OCI-LY1 (cell line): ENCODE measurements around the gene FYCO1.

Source experiments
- H2AFZ ChIP-seq: fragments of 200-600 bp; sonication (generic), shearing (Covaris generic); 2 replicates; pipeline ENCODE4 v1.6.0; 2014; ENCODE audit warnings: antibody characterized with exemption, mild to moderate bottlenecking, low read length
- H3F3A ChIP-seq: fragments of 200-600 bp; sonication (generic), shearing (Covaris generic); 2 replicates; pipeline ENCODE4 v1.6.0; 2014; ENCODE audit warnings: mild to moderate bottlenecking, antibody characterized with exemption, low read length, moderate library complexity; ENCODE audit not compliant: insufficient read depth
- H3K27ac ChIP-seq: fragments of 200-600 bp; sonication (generic); 2 replicates; pipeline ENCODE4 v1.5.1; 2014; ENCODE audit warnings: low read length, mixed run types, mild to moderate bottlenecking, low read depth; ENCODE audit not compliant: poor library complexity, severe bottlenecking
- H3K27me3 ChIP-seq: fragments of 200-600 bp; sonication (generic); 2 replicates; pipeline ENCODE4 v1.6.0; 2014; ENCODE audit warnings: antibody characterized with exemption, mild to moderate bottlenecking, low read length, moderate library complexity; ENCODE audit not compliant: insufficient read depth
- H3K36me3 ChIP-seq: fragments of 200-600 bp; sonication (generic); 2 replicates; pipeline ENCODE4 v1.6.1; 2014; ENCODE audit warnings: mild to moderate bottlenecking, antibody characterized with exemption, low read length, moderate library complexity, mixed read lengths; ENCODE audit not compliant: insufficient read depth
- H3K4me1 ChIP-seq: fragments of 200-600 bp; sonication (generic); 2 replicates; pipeline ENCODE4 v1.5.1; 2014; ENCODE audit warnings: mild to moderate bottlenecking, low read length, moderate library complexity; ENCODE audit not compliant: insufficient read depth, severe bottlenecking
- H3K4me2 ChIP-seq: fragments of 200-600 bp; sonication (generic), shearing (Covaris generic); 2 replicates; pipeline ENCODE4 v1.6.1; 2014; ENCODE audit warnings: low read length
- H3K4me3 ChIP-seq: fragments of 200-600 bp; sonication (generic); 2 replicates; pipeline ENCODE4 v1.5.1; 2014; ENCODE audit warnings: low read length, low read depth, mild to moderate bottlenecking, mixed read lengths; ENCODE audit not compliant: poor library complexity, severe bottlenecking
- H3K79me2 ChIP-seq: fragments of 200-600 bp; shearing (Covaris generic); 2 replicates; pipeline ENCODE4 v1.6.1; 2016; ENCODE audit warnings: mixed run types, low read length, mixed read lengths; ENCODE audit not compliant: insufficient read depth
- H3K9ac ChIP-seq: fragments of 200-600 bp; sonication (generic), shearing (Covaris generic); 2 replicates; pipeline ENCODE4 v1.6.1; 2014; ENCODE audit warnings: mild to moderate bottlenecking, low read length, mixed read lengths
- H3K9me2 ChIP-seq: fragments of 200-600 bp; sonication (generic), shearing (Covaris generic); 2 replicates; pipeline ENCODE4 v1.6.1; 2014; ENCODE audit warnings: low read depth, mild to moderate bottlenecking, low read length, mixed read lengths
- H3K9me3 ChIP-seq: fragments of 200-600 bp; shearing (Covaris generic); 2 replicates; pipeline ENCODE4 v1.6.1; 2014; ENCODE audit warnings: low read length, mixed read lengths
- H4K20me1 ChIP-seq: fragments of 200-600 bp; sonication (generic), shearing (Covaris generic); 2 replicates; pipeline ENCODE4 v1.6.0; 2016; ENCODE audit warnings: mild to moderate bottlenecking, low read length; ENCODE audit not compliant: insufficient read depth
- EZH2 ChIP-seq: fragments of 200-600 bp; sonication (generic), shearing (Covaris generic); IDR thresholded peaks from 2 replicates; pipeline ENCODE4 v1.8.0; 2017; ENCODE audit warnings: borderline replicate concordance, mixed run types, mild to moderate bottlenecking, antibody characterized with exemption, low read length, moderate library complexity, mixed read lengths
- TF ChIP-seq, protein P1 (sequence below): fragments of 200-600 bp; sonication (generic), shearing (Covaris generic); IDR thresholded peaks from 2 replicates; pipeline ENCODE4 v1.5.1; 2017; ENCODE audit warnings: mild to moderate bottlenecking, antibody characterized with exemption, low read length, moderate library complexity, mixed read lengths

Gene FYCO1

DNA sequence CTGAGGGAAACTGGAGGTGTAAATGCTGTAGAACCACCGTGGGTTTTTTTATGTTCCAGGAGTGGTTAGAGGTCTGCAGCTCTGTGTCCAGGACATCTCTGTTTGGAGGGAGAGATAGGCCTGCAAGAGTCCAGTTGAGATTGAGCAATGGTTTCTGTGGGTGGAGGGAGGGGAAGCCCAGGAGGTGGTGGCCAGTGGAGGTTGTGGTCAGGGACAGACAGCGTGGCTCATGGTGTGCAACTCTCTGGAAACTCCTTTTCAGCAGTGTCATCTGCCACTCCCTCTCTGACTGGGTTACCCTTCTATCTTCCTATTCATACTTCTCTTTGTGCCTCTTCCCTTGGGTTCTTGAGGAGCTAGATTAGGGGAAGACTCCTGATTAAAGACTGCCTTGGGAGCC is 22.1 kb upstream of the FYCO1 start:
- Histone ChIP-seq H3K36me3 (no peaks in the 10 kb centered on the region), H3K27me3 (no peaks in the 10 kb centered on the region; the same call in 1 of the 2 replicates), H3K9me2 (no peaks in the 10 kb centered on the region), H3K4me1 (no peaks in the 10 kb centered on the region), H2AFZ (no peak overlapping the region), H3K4me2 (no peak overlapping the region), H4K20me1 (no peaks in the 10 kb centered on the region), H3K9ac (no peak overlapping the region), H3K27ac (no peak overlapping the region), H3K79me2 (no peaks in the 10 kb centered on the region), H3F3A (no peaks in the 10 kb centered on the region), H3K4me3 (no peak overlapping the region), H3K9me3 (no peaks in the 10 kb centered on the region)
- TF ChIP-seq, protein P1, sequence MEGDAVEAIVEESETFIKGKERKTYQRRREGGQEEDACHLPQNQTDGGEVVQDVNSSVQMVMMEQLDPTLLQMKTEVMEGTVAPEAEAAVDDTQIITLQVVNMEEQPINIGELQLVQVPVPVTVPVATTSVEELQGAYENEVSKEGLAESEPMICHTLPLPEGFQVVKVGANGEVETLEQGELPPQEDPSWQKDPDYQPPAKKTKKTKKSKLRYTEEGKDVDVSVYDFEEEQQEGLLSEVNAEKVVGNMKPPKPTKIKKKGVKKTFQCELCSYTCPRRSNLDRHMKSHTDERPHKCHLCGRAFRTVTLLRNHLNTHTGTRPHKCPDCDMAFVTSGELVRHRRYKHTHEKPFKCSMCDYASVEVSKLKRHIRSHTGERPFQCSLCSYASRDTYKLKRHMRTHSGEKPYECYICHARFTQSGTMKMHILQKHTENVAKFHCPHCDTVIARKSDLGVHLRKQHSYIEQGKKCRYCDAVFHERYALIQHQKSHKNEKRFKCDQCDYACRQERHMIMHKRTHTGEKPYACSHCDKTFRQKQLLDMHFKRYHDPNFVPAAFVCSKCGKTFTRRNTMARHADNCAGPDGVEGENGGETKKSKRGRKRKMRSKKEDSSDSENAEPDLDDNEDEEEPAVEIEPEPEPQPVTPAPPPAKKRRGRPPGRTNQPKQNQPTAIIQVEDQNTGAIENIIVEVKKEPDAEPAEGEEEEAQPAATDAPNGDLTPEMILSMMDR: no peak
- TF ChIP-seq EZH2: no peak

DNA sequence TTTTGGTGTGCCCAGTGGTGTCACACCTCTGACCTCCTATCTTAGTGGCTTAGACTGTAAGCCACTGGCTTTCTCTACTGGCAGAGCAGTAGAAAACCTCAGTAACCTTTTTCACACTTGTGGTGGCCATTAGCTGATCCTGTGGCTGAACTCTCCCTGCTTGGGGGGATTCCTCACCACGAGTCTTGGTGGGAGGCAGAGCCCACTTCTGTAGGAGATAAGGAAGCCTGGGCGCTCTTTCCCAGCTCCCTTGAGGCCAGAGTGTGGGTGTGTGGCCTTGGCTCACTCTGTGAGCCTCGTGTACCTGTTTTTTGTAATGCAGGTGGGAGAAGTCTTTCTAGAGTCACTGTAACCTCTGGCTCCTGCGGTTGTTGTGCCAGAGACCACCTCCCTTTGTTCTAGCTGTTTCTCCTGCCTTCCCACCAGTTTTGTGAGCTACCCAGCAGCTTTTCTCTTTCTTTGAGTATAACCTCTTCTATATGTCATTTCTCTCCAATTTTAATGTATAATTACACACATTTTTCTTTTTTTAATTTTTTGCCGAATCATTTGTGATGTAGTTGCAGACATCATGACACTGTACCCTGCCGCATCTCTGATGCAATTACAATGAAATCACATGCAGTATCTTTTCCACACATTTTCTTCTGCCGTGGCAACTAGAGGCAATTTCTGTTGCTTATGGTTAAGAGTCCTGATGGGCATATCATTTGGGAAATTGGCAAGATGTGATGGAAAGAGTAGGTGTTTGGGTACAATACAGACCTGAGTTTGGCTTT is 17.9 kb upstream of the FYCO1 start:
- H3F3A ChIP-seq: no peaks in the 10 kb centered on the region
- no peaks in the 10 kb centered on the region for H3K9me3 ChIP-seq
- no peak overlapping the region for H2AFZ ChIP-seq
- H3K79me2 ChIP-seq: no peaks in the 10 kb centered on the region
- H3K27ac ChIP-seq: no peak overlapping the region
- H3K4me2 ChIP-seq: no peak overlapping the region
- no peaks in the 10 kb centered on the region for H4K20me1 ChIP-seq
- no peak overlapping the region for H3K9ac ChIP-seq
- no peaks in the 10 kb centered on the region for H3K4me1 ChIP-seq
- H3K27me3 ChIP-seq: no peaks in the 10 kb centered on the region; the same call in 1 of the 2 replicates
- TF ChIP-seq, protein P1: no peak
- no peak for TF ChIP-seq EZH2
- no peaks in the 10 kb centered on the region for H3K36me3 ChIP-seq
- no peaks in the 10 kb centered on the region for H3K9me2 ChIP-seq
- no peak overlapping the region for H3K4me3 ChIP-seq

DNA sequence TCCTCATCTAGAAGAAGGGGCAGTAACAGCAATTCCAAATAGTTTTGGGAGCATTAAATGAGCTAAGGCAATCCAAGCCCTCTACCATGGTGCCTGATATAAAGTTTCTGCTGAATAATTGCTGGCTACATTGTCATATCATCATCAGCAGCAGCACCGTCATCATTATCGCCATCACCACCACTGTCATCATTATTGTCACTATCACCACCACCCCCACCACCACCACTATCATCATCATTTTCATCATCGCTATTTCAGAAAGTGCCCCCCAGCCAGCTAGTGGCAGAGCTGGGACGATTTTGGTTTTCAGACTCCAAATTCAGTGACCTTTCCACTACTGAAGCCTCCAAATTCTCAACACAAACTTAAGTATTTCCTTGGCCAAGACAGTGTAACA is 16.6 kb upstream of the FYCO1 start:
- Histone ChIP-seq H3K4me3 (no peak overlapping the region), H3K4me2 (no peak overlapping the region), H3K9me3 (no peaks in the 10 kb centered on the region), H3K9me2 (no peaks in the 10 kb centered on the region), H2AFZ (no peak overlapping the region), H3F3A (no peaks in the 10 kb centered on the region), H3K27ac (no peak overlapping the region), H3K9ac (no peak overlapping the region), H3K27me3 (no peaks in the 10 kb centered on the region; the same call in 1 of the 2 replicates), H3K79me2 (no peaks in the 10 kb centered on the region), H3K4me1 (no peaks in the 10 kb centered on the region), H4K20me1 (no peaks in the 10 kb centered on the region), H3K36me3 (no peaks in the 10 kb centered on the region)
- no peak for TF ChIP-seq EZH2
- TF ChIP-seq, protein P1: no peak
